GM12873 (cell line): ENCODE results near the gene UFSP2.

Experiments
- CTCF ChIP-seq: IDR thresholded peaks from 2 replicates; pipeline ENCODE4 v1.5.1; 2012; ENCODE audit warnings: low read depth, mild to moderate bottlenecking, moderate library complexity, low read length, control low read depth; ENCODE audit not compliant: insufficient read depth; ENCODE audit errors: missing control alignments

Gene UFSP2

GRCh38 chr4:185383451-185383850, 42.3 kb downstream of the UFSP2 start:
- TF ChIP-seq CTCF: no peak

GRCh38 chr4:185382754-185383153, 43.0 kb downstream of the UFSP2 start:
- no peak for TF ChIP-seq CTCF

- no peak for TF ChIP-seq CTCF
These were observed 44.2 kb downstream of the UFSP2 start for GRCh38 chr4:185381288-185382196.

- no peak for TF ChIP-seq CTCF
These were observed 45.4 kb downstream of the UFSP2 start for GRCh38 chr4:185380320-185380719.

GRCh38 chr4:185379326-185380295, 46.2 kb downstream of the UFSP2 start:
- TF ChIP-seq CTCF: no peak

GRCh38 chr4:185378264-185378663, 47.5 kb downstream of the UFSP2 start:
- TF ChIP-seq CTCF: no peak

GRCh38 chr4:185374573-185374972, 51.2 kb downstream of the UFSP2 start:
- no peak for TF ChIP-seq CTCF
